DMS53 treated with DMSO at 0.1 percent for 48 hours (cell line): Measurements from ENCODE around the gene LMX1A.

Experiments
- DNase-seq: peaks from one replicate; lab custom pipeline; 2025; ENCODE audit not compliant: unreplicated experiment; lab: John Stamatoyannopoulos, UW

Gene LMX1A

GRCh38 chr1:165169028-165169427 is 187.5 kb downstream of the LMX1A start:
- no peak for DNase-seq

DNA sequence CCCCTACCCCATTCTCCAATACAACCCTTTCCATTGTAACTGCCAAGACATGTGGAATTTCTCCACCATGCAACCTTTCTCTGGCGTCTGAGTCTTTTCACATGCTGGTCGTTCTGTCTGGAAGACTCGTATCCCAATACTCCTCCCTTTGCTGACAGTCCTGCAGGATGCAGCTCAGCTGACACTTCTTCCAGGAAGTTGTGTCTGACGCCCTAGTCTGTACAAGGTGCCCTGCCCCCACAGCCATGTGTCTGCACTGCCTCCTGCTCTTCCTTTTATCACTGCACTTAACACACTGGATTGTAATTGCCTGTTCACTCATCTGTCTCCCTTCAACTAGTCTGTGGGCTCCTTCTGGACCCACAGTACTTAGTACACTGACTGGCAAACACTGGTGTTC is 188.0 kb downstream of the LMX1A start:
- DNase-seq, result no peak

DNA sequence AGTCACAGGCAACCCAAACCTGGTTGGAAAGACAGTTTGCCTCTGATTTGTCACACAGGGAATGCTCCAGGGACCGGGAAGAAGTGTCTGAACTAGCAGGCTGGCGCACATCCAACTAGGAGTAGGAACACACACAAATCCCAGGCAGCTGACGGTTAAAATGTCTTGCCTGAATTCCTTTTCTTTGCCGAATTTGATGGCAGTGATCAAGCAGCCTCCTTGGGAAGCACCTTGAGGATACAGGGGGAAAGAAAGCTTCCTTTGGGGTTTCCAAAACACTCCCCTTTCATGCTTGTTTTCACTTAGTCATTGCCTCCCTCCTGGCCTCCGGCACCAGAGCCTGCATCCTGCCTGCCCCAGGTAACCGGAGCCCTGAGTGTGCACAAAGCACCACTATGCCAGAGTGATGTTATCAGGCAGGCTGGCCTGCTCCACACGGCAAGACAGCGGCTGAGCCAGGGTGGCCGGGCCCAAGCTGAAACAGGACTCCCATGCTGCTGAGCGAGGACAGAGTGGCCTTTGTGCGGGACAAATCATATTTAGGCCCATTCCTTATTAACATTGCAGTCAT is 193.8 kb downstream of the LMX1A start:
- DNase-seq, result peak; percentile 91

DNA sequence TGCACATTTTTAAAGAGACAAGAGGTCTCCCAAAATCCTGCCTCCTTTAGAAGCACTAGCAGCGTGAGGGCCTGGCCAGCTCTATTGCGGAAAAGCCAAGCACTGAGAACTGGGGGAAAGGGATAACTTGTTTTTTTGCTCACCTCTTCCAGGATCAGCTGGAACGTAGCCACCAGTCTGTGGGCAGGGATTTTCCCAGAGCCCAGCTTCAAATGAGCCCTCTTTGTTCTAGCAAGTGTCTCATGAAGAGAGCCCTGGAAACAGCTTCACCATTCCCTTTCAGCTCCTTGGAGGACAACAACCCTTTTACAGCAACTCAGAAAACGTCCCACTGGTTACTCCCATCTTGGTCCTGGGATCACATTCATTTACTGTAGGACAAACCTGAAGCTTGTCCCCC is 195.4 kb downstream of the LMX1A start:
- no peak for DNase-seq

DNA sequence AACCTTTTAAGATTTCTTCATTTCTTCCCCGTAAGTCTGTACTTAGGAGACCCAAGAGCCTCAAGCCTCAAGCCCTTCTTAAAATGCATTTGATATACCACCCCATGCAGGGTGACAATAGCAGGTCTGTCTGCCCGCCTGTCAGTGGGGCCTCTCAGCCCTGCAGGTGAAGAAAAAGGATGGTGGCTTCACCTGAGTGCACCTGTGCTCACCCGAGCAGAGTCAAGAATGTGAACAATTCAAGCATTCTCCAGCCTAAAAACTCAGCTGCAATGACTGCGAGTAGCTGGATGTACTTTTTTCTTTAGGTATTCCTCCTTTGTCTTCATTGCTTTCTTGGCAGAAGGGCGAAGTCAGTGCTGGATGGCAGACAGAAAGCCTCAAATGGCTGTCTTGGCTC is 203.3 kb downstream of the LMX1A start:
- no peak for DNase-seq

DNA sequence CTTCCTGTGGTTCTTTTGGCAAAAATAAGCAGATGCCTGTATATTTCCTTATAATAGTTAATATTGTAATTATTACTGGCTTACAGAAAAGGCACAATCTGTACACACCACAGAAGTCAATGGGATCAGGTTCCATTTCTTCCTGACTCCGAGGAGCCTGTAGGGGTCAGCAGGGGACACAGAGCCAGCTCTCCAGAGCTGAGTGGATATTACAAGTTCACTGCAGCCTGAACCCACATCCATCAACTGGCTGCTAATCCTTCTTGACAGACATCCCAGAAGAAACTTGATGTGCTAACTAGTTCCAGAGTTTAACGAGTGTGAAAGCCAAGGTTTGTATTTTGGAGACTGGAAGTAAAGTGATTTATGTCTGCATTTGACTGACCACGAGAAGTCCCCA is 203.8 kb downstream of the LMX1A start:
- peak; percentile 36 for DNase-seq

GRCh38 chr1:165152109-165152508 is 204.4 kb downstream of the LMX1A start:
- DNase-seq, result peak; percentile 49
